Heart left ventricle (tissue), 13 donors: ENCODE results near the gene BCL11A.

Source experiments
- CTCF ChIP-seq, 12 donors: fragments of 200-600 bp; sonication (generic) in 4 of 12; IDR thresholded peaks; one replicate each; pipeline versions ENCODE4 v1.5.0 to v1.8.0; 2018 to 2022; ENCODE audit warnings: antibody characterized with exemption in 12 of 12, mild to moderate bottlenecking in 5 of 12
- POLR2A ChIP-seq, 2 donors: fragments of 450-650 bp; IDR thresholded peaks; one replicate each; pipeline ENCODE4 v1.6.1; 2017; ENCODE audit warnings: antibody characterized with exemption in 2 of 2, mild to moderate bottlenecking in 2 of 2, moderate library complexity in 2 of 2
- donor health status: ischemic (EF 13 %, LVEDD 7.1; RV severe dilation, severe dysfunction).
- donor health status: DM: no; HTN: yes; CAD: no.
- donor health status: DM: no; HTN: no; CAD: no.
- donor health status: ischemic (EF 25% LVEDD 6.9; RV normal size, moderate dysfunction).
- donor health status: ischemic (EF 25% LVEDD 5.7; RV mildly dilated, moderate dysfunction).
- donor health status: ischemic (EF 35%, LVEDD 5.7; RV mildly dilated, moderate dysfunction).
- donor health status: nonischemic (EF 11% LVEDD 7.7; RV severe dilation, severe dysfunction).
- donor health status: DM: yes; HTN: yes; CAD: no.
- donor health status: PGD.
- donor health status: ischemic (EF 29% LVEDD 5.4; RV normal size, mild dysfunction).
- donor health status: nonischemic (EF 23%, LVEDD 6.1; RV moderate dilation, normal function).

DNA sequence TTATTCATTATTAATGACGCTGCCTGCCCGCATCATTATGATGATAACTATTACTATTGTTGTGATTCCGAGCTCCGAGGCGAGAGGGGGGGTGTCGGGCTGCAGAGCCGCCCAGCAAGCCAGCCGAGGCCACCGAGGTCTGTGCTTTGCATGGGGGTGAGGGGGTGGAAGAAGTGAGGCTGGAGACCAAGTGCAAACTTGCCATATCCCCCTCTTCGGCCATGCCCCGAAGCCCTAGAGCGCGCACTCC is 3.6 kb downstream of the BCL11A start:
- no peak for TF ChIP-seq POLR2A (IDR thresholded peaks at IDR 0.05)
- no peak for TF ChIP-seq CTCF (IDR thresholded peaks at IDR 0.05)
